ENCODE data around the gene FAM227A. TPM values are rescaled to one million over a fixed set of nuclear protein-coding genes. Genes with fewer than 3 reads are reported as not detected.

The FAM227A gene
- total and polyA plus RNA-seq, 2 of the 13 experiments (the other 11 are each of a cell fraction or from before 2014, with no cell fraction given): 1.0 to 1.5 TPM

DNA sequence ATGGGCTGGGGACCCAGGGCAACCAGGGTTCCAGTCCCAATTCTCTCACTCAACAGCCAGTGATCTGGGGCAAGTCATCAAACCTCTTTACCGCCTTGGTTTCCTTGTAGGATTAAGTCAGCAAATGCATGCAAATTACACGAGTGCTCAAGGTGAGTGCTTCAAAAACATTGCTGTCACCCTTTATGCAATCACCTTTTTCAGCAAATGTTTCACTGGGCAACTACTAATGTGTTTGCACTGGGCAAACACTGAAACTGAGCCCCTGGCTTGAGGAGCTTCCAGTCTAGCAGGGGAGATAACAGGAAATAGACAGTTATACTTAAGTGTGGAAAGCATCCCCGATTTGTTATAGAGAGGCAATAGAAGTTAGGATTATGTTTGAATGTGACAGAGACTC is 48.5 kb downstream of the FAM227A start:
- peak; percentile 76 for ATAC-seq
- Histone ChIP-seq H2AFZ (ENCODE audit: low read length) (no peak overlapping the region), H3K9me3 (ENCODE audit: low read length) (no peaks in the 10 kb centered on the region), H3K27ac (ENCODE audit: extremely low read length, insufficient read depth, low read length) (no peak overlapping the region), H3K36me3 (replicated peaks in 1 of 2; ENCODE audit: control insufficient read depth in 1 of 2, insufficient read depth in 2 of 2, low read length in 2 of 2) (no peaks in the 10 kb centered on the region), H3K79me2 (ENCODE audit: insufficient read depth, low read length) (no peaks in the 10 kb centered on the region), H3K4me1 (ENCODE audit: insufficient read depth, low read length) (peaks cover 11% of the 10 kb centered on the region), H3K9ac (ENCODE audit: insufficient read depth, low read depth, low read length) (no peak overlapping the region), H3K4me2 (ENCODE audit: low read depth, low read length) (peak overlapping the region; percentile 9; the same call in 1 of the 2 replicates), H3K4me3 (replicated peaks in 1 of 3; ENCODE audit: insufficient read depth in 1 of 3, low read depth in 2 of 3, low read length in 3 of 3) (no peak overlapping the region), H3K27me3 (ENCODE audit: control insufficient read depth in 1 of 2, insufficient read depth in 2 of 2, low read length in 2 of 2) (no peaks in the 10 kb centered on the region), H4K20me1 (ENCODE audit: insufficient read depth, low read length) (no peaks in the 10 kb centered on the region)
- in situ Hi-C loops (cut with HindIII; ENCODE audit: extremely low pct_ligation_motif_present, low pct_unique_long_range_greater_than_20kb): no loop called here
- FAIRE-seq: peak; percentile 47
- POLR2A ChIA-PET: no interaction called here
- intact Hi-C loops (cut with micrococcal nuclease; ENCODE audit: unreplicated experiment): no loop called here
- no TSS peak for BruUV-seq (replicated peaks)
- WGBS (ENCODE audit: low lambda C conversion rate): 27% methylated on average over 3 of the region's 3 CpGs
- CTCF ChIA-PET (ENCODE audit: low intra/inter-chr PET ratio, low total read pairs): no interaction called here
- DNase-seq (ENCODE audit: low spot score): peak; percentile 56
- TF ChIP-seq AGO1 (IDR thresholded peaks at IDR 0.05; ENCODE audit: low read depth, low read length, poor library complexity, severe bottlenecking) (no peak), CEBPB (IDR thresholded peaks at IDR 0.05; ENCODE audit: borderline replicate concordance, low read depth, low read length) (peak; percentile 19; the same call in 1 of the 2 replicates), ZNF12 (CRISPR knock-in tag; IDR thresholded peaks at IDR 0.05) (peak; percentile 56; the same call in 1 of the 2 replicates), GATAD2A (CRISPR knock-in tag; IDR thresholded peaks at IDR 0.05) (peak; percentile 60), ZMYM4 (CRISPR knock-in tag; IDR thresholded peaks at IDR 0.05) (0 out of 2 replicates have a peak, but pooled peaks have one; percentile 35), ZNF460 (CRISPR knock-in tag; IDR thresholded peaks at IDR 0.05; ENCODE audit: borderline replicate concordance) (no peak), SOX13 (IDR thresholded peaks at IDR 0.05) (no peak), SOX13 (CRISPR knock-in tag; conservative IDR thresholded peaks at IDR 0.05 in 1 of 2, IDR thresholded peaks at IDR 0.05 in 1 of 2) (peak in 1 of 2 experiments; percentile 34; a peak in 1 of 4 replicates), FOSL2 (CRISPR knock-in tag; IDR thresholded peaks at IDR 0.05) (peak; percentile 18; the same call in 1 of the 2 replicates), ZNF501 (CRISPR knock-in tag; IDR thresholded peaks at IDR 0.05) (no peak), SOX6 (IDR thresholded peaks at IDR 0.05) (no peak), SOX6 (CRISPR knock-in tag; IDR thresholded peaks at IDR 0.05) (peak; percentile 18; the same call in 1 of the 2 replicates)
- TF ChIP-seq, protein P1, sequence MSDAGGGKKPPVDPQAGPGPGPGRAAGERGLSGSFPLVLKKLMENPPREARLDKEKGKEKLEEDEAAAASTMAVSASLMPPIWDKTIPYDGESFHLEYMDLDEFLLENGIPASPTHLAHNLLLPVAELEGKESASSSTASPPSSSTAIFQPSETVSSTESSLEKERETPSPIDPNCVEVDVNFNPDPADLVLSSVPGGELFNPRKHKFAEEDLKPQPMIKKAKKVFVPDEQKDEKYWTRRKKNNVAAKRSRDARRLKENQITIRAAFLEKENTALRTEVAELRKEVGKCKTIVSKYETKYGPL (CRISPR knock-in tag; IDR thresholded peaks at IDR 0.05): peak; percentile 55; the same call in 1 of the 2 replicates
- TF ChIP-seq, protein P2, sequence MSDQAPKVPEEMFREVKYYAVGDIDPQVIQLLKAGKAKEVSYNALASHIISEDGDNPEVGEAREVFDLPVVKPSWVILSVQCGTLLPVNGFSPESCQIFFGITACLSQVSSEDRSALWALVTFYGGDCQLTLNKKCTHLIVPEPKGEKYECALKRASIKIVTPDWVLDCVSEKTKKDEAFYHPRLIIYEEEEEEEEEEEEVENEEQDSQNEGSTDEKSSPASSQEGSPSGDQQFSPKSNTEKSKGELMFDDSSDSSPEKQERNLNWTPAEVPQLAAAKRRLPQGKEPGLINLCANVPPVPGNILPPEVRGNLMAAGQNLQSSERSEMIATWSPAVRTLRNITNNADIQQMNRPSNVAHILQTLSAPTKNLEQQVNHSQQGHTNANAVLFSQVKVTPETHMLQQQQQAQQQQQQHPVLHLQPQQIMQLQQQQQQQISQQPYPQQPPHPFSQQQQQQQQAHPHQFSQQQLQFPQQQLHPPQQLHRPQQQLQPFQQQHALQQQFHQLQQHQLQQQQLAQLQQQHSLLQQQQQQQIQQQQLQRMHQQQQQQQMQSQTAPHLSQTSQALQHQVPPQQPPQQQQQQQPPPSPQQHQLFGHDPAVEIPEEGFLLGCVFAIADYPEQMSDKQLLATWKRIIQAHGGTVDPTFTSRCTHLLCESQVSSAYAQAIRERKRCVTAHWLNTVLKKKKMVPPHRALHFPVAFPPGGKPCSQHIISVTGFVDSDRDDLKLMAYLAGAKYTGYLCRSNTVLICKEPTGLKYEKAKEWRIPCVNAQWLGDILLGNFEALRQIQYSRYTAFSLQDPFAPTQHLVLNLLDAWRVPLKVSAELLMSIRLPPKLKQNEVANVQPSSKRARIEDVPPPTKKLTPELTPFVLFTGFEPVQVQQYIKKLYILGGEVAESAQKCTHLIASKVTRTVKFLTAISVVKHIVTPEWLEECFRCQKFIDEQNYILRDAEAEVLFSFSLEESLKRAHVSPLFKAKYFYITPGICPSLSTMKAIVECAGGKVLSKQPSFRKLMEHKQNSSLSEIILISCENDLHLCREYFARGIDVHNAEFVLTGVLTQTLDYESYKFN (CRISPR knock-in tag; conservative IDR thresholded peaks at IDR 0.05): 0 out of 2 replicates have a peak, but pooled peaks have one; percentile 13
- TF ChIP-seq, protein P3, sequence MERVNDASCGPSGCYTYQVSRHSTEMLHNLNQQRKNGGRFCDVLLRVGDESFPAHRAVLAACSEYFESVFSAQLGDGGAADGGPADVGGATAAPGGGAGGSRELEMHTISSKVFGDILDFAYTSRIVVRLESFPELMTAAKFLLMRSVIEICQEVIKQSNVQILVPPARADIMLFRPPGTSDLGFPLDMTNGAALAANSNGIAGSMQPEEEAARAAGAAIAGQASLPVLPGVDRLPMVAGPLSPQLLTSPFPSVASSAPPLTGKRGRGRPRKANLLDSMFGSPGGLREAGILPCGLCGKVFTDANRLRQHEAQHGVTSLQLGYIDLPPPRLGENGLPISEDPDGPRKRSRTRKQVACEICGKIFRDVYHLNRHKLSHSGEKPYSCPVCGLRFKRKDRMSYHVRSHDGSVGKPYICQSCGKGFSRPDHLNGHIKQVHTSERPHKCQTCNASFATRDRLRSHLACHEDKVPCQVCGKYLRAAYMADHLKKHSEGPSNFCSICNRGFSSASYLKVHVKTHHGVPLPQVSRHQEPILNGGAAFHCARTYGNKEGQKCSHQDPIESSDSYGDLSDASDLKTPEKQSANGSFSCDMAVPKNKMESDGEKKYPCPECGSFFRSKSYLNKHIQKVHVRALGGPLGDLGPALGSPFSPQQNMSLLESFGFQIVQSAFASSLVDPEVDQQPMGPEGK (CRISPR knock-in tag; IDR thresholded peaks at IDR 0.05): 0 out of 2 replicates have a peak, but pooled peaks have one; percentile 18
- TF ChIP-seq, protein P4, sequence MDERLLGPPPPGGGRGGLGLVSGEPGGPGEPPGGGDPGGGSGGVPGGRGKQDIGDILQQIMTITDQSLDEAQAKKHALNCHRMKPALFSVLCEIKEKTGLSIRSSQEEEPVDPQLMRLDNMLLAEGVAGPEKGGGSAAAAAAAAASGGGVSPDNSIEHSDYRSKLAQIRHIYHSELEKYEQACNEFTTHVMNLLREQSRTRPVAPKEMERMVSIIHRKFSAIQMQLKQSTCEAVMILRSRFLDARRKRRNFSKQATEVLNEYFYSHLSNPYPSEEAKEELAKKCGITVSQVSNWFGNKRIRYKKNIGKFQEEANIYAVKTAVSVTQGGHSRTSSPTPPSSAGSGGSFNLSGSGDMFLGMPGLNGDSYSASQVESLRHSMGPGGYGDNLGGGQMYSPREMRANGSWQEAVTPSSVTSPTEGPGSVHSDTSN (CRISPR knock-in tag; IDR thresholded peaks at IDR 0.05): no peak
- TF ChIP-seq, protein P5, sequence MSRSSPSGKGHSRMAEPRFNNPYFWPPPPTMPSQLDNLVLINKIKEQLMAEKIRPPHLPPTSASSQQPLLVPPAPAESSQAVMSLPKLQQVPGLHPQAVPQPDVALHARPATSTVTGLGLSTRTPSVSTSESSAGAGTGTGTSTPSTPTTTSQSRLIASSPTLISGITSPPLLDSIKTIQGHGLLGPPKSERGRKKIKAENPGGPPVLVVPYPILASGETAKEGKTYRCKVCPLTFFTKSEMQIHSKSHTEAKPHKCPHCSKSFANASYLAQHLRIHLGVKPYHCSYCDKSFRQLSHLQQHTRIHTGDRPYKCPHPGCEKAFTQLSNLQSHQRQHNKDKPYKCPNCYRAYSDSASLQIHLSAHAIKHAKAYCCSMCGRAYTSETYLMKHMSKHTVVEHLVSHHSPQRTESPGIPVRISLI (CRISPR knock-in tag; IDR thresholded peaks at IDR 0.05; ENCODE audit: borderline replicate concordance): no peak

Data from HepG2 (cell line).